Vein endothelial cell (primary cell): Measurements from ENCODE around the gene SUCLG1. TPM values are rescaled to one million over a fixed set of nuclear protein-coding genes. Genes with fewer than 3 reads are reported as not detected.

Experiments used
- total RNA-seq: library from RNA; depleted of rRNA; stranded (reverse); fragments of >200 nt; gene quantifications from 2 replicates; pipeline ENCODE4 v1.2.3, GENCODE V29; 2012

The SUCLG1 gene
- 45.1 and 47.5 TPM in 2 replicates for total RNA-seq

DNA sequence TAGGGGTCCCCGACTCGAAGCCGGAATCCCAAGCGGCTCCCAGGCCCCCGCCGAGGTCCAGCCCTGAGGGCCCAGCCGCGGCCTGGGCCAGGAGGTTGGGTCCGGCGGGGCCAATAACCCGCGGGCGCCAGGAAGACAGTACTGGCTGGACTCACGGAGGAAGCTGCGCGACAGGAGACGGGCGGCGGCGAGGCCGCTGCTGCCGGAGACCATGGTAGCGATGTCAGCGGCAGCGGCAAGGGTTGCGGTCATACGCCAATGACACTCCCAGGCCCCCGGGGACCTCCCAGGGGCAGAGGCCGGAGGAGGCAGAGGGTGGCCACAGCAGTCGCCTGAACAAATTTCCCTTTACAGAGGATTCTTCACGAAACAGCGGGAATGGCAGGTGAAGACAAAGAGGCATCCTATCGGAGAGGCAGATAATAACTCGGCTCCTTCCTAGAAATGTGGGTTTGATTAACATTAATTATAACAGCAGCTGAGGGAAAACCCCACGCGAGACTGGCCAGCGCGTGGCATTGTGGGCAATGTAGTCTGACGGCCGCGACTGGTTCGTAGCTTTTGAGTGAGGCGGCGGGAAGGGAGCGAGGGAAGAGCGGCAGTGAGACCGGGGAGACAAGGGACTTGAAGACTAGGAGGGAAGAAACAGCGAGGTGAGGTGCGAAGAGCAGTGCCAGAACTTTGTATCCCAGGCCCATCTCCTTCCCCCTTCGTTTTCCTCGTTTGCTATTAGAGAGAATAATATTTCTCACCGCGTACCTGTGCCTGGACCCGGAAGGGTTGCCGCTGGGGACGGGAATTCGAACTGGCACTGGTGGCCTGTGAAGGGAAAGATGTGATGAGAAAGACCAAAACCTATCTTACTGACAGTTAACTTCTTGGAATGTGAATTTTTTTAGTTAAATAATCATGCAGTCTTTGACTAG lies at the start of gene SUCLG1:
SUCLG1 (minus strand) TSS at position 263 of the 926 bp plus-strand sequence; CDS start at position 252, 11 bp downstream.

Other genes with a start within 250 kb of the SUCLG1 start
- gene DNAH6, start 57.2 kb upstream of the SUCLG1 start, total RNA-seq = under 0.01 TPM in 2 replicates